Caki2 (cell line): ENCODE measurements around the gene SNORC. TPM values are rescaled to one million over a fixed set of nuclear protein-coding genes. Genes with fewer than 3 reads are reported as not detected.
"Not testable (repeated sequence)": the region's sequence is repeated elsewhere in the genome, so short reads cannot be mapped to it uniquely, and the experiment has no call there.

Source experiments
- DNase-seq: peaks from one replicate; pipeline ENCODE4 v3.0.0-alpha.2; 2015; ENCODE audit warnings: low read depth
- in situ Hi-C: cut with HindIII; loops from 2 replicates; pipeline ENCODE4 v1.10.0; 2016; ENCODE audit warnings: low sequenced_read_pairs, low pct_unique_long_range_greater_than_20kb, mixed read lengths
- total RNA-seq: library from RNA; depleted of rRNA; stranded (reverse); fragments of >200 nt; shearing (Covaris generic); gene quantifications from 2 replicates; pipeline ENCODE4 v1.2.3, GENCODE V29; 2014; ENCODE audit warnings: low replicate concordance; rRNA removed

Gene SNORC
- 2.0 and 14.6 TPM in 2 replicates for total RNA-seq

DNA sequence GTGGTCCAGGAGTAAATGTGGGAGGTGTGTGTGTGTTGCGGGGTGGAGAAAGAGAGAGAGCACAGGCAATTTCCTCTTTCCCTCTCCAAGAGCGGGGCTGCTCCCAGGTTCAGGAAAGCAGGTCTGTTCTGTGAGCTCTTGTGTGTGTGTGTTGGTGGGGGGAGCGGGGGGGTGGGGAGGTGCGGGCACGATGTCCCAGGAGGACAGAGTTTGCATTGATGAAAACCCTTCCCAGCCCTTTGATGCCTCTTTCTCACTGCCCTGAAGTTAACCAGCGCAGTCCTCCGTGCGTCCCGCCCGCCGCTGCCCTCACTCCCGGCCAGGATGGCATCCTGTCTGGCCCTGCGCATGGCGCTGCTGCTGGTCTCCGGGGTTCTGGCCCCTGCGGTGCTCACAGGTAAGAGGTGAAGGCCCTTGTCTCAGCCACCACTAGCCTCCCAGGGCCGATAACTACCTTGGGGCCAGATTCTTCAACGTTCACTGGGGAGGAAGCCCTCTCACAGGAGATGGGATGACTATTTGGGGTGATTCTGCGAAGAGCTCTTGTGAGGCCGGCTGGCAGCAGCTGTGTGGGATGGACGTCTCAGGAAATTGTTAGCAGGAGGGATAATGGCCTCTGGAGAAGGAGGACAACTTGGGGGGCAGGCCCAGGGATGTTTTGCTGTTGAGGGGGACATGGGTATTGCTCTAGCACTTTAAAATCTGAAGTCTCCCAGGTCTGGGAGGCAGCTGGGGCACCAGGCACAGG is at the start of gene SNORC:
SNORC (plus strand) TSS at position 247 of the 748 bp plus-strand sequence; CDS start at position 325, 78 bp downstream.
- in situ Hi-C loops, result no loop called here
- DNase-seq, result no peak

DNA sequence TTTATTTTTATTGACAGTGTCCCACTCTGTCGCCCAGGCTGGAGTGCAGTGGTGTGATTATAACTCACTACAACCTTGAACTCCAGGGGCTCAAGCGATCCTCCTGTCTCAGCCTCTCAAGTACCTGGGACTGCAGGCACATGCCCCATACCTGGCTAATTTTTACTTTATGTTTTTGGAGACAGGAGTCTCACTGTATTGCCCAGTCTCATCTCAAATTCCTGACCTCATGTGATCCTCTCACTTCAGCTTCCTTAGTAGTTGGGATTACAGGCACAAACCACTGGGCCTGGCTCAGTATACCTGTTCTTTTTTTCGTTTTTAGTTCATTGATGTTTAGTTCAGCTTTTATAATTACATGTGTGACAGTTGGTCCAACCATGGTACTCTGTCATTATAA is 40.1 kb upstream of the SNORC start:
- in situ Hi-C loops, result no loop called here

DNA sequence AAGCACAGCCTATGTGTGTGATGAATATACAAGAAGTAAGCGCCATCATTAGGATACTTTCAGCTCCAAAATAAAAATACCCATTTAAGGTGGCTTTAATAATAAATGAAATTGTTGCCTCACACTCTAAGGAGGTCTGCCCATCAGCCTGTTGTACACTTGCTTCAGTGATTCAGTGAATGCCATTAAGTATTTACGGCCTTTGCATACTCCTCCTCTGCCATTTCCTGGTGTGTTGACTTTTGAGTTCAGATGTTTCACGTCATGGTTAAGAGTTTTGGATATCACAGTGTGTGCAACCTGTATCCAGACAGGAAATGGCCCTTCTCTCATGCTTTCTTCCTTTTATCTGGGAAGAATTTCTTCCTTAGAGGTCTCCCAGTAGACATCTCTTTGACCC is 38.6 kb upstream of the SNORC start:
- DNase-seq, result no peak
- in situ Hi-C loops, result no loop called here

More for the DNA sequence above, 40.1 kb upstream of the SNORC start:
- no peak for DNase-seq

GRCh38 chr2:232833830-232834229 is 36.2 kb upstream of the SNORC start:
- no peak for DNase-seq

GRCh38 chr2:232835687-232836208 is 34.3 kb upstream of the SNORC start:
- DNase-seq, result no peak
- in situ Hi-C loops, result no loop called here

More at GRCh38 chr2:232833830-232834229, 36.2 kb upstream of the SNORC start:
- in situ Hi-C loops, result no loop called here

DNA sequence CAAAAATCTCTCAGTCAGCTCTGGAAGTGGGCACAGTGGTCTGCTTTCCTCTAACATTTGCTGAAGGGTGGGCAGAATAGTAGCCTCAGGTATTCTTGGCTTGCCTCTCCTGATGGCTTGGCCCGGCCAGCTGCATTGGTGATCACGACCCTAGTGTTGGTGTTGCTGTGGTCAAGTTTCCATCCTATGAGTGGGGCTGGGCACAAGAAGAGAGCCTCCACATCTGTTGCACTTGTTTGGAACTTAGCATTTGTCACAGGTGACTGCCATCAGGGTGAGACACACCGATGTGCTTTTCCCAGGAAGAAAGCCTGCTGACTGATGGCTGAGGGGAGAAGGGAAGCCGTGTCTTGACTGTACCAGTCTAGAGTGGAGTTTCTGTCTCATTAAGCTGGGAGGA is 33.1 kb upstream of the SNORC start:
- in situ Hi-C loops, result no loop called here
- DNase-seq, result no peak

DNA sequence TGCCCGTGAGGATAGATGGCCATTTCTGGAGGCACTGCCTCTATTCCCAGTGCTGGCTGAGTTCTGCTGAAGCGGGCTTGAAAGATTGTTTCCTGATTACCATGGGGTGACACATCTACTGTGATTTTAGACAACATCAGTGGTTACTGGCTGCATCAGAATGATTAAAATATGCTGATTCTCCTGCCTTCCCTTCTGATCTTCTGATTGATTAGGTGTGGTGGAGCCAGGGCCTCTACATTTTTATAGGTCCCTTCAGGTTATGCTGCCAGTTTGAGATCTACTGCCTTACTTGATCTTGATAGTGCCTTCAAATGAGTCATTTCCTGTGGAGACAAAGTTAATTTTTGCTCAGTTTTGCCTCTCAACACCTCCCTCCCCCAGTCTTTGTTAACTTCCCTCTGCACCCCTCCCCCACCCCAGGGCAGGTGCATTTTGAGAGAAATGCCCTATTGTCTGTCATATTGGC is 31.6 kb upstream of the SNORC start:
- in situ Hi-C loops, result no loop called here
- DNase-seq, result peak; percentile 48

- DNase-seq, result no peak
- in situ Hi-C loops, result no loop called here
These were observed 30.5 kb upstream of the SNORC start for GRCh38 chr2:232839411-232840079.

GRCh38 chr2:232842689-232843088 is 27.4 kb upstream of the SNORC start:
- in situ Hi-C loops, result no loop called here
- no peak for DNase-seq

DNA sequence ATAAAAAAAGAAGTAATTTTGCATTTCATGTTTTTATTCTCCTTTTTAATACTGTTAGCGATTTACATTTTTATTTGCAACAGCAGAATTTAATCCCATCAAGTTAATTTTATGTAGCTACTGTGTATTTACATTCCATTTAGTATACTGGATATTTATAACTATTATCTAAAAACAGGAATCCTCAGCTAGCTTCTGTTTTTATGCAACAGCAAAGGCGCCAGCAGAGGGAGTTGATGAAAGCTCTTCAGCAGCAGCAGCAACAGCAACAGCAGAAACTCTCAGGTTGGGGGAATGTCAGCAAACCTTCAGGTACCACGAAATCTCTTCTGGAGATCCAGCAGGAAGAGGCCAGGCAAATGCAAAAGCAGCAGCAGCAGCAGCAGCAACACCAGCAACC is 26.2 kb upstream of the SNORC start:
- no peak for DNase-seq
- in situ Hi-C loops, result no loop called here

GRCh38 chr2:232846055-232846454 is 24.0 kb upstream of the SNORC start:
- in situ Hi-C loops, result no loop called here
- no peak for DNase-seq

- in situ Hi-C loops, result no loop called here
These were observed 20.0 kb upstream of the SNORC start for GRCh38 chr2:232850039-232850438.

DNA sequence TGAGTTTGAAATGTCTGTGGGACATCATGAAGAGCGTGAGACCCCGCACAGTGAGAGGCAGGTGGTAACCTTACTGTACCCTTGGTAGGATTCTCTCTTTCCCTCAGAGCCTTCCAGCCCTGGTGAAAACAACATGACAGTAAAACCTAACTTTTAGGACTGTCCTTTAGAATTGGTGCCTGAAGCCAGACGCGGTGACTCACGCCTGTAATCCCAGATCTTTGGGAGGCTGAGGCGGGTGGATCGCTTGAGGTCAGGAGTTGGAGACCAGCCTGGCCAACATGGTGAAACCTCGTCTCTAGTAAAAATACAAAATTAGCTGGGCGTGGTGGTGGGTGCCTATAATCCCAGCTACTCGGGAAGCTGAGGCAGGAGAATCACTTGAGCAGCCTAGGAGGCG is 18.0 kb upstream of the SNORC start:
- DNase-seq, in situ Hi-C loops: not testable (repeated sequence)

More at GRCh38 chr2:232850039-232850438, 20.0 kb upstream of the SNORC start:
- no peak for DNase-seq

DNA sequence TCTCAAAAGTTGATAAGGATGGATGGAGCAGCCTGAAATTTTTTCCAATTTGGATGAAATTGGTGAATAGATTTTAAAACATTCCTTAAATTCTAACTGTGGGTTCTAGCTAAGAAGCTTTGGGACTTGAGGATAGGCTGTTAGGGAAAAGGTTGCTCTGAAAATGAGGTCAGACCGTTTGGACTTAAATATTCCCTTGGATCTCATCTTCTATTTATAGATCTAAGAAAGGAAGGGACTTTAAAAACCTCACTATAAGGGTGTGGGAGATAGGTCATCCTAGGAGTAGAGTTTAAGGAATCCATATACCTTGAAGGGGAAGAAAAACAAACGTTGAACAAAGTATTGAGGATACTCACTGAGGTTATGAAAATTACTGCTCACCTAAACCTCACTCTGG is 17.4 kb upstream of the SNORC start:
- in situ Hi-C loops, result no loop called here
- no peak for DNase-seq

DNA sequence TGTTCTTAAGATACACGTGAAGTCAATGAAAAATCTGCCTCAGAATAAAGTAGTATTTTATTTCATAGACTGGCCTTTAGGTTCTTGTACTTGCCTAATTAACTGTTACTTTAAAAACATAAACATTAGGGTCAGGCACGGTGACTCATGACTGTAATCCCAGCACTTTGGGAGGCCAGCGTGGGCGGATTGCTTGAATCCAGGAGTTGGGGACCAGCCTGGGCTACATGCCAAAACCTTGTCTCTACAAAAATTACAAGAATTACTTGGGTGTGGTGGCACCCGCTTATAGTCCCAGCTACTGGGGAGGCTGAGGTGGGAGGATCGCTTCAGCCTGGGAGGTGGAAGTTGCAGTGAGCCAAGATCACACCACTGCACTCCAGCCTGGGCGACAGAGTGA is 16.0 kb upstream of the SNORC start:
- peak; percentile 84 for DNase-seq
- in situ Hi-C loops, result no loop called here

- in situ Hi-C loops, result no loop called here
- DNase-seq, result peak; percentile 92
These were observed 12.9 kb upstream of the SNORC start for GRCh38 chr2:232857158-232857563.

- in situ Hi-C loops, result no loop called here
These were observed 10.6 kb upstream of the SNORC start for GRCh38 chr2:232859385-232859916.

GRCh38 chr2:232860593-232861241 is 9.3 kb upstream of the SNORC start:
- DNase-seq, result no peak
- in situ Hi-C loops, result no loop called here

More at GRCh38 chr2:232859385-232859916, 10.6 kb upstream of the SNORC start:
- DNase-seq, result no peak
